Neural crest cell (in vitro differentiated cells): Measurements from ENCODE around the gene FCGR3A. TPM values are rescaled to one million over a fixed set of nuclear protein-coding genes. Genes with fewer than 3 reads are reported as not detected.

ENCODE experiments used
- DNase-seq: peaks from one replicate; pipeline ENCODE4 v3.0.0; 2021; ENCODE audit warnings: low read depth, mixed read lengths, low spot score
- H3K27ac Mint-ChIP-seq: one replicate; pipeline ENCODE4 v1.8.0; 2021; ENCODE audit warnings: mild to moderate bottlenecking, mixed read lengths; ENCODE audit not compliant: unreplicated experiment
- H3K27me3 Mint-ChIP-seq: 2 replicates; pipeline ENCODE4 v1.8.0; 2021; ENCODE audit warnings: low read depth, mild to moderate bottlenecking, mixed read lengths
- H3K36me3 Mint-ChIP-seq: 2 replicates; pipeline ENCODE4 v1.8.0; 2021; ENCODE audit warnings: low read depth, mild to moderate bottlenecking, mixed read lengths
- H3K4me1 Mint-ChIP-seq: 2 replicates; pipeline ENCODE4 v1.8.0; 2021; ENCODE audit warnings: mixed read lengths
- H3K4me3 Mint-ChIP-seq: one replicate; pipeline ENCODE4 v1.8.0; 2021; ENCODE audit warnings: mild to moderate bottlenecking, mixed read lengths
- H3K9me3 Mint-ChIP-seq: 2 replicates; pipeline ENCODE4 v1.8.0; 2021; ENCODE audit warnings: mixed read lengths
- CTCF ChIP-seq: fragments of 200-600 bp; sonication (generic); conservative IDR thresholded peaks from 2 replicates; pipeline ENCODE4 v1.5.0; 2021; ENCODE audit warnings: antibody characterized with exemption, mild to moderate bottlenecking
- total RNA-seq: library from RNA; stranded (reverse); gene quantifications from 2 replicates; pipeline ENCODE4 v1.2.1, GENCODE V29; 2021

FCGR3A gene
- total RNA-seq, 1 donor from 2014 or later: not detected

GRCh38 chr1:161494091-161494735 is 55.4 kb downstream of the FCGR3A start:
- TF ChIP-seq CTCF: no peak
- DNase-seq: no peak
- peaks cover 93% of the 10 kb centered on the region for H3K27me3 Mint-ChIP-seq
- H3K4me1 Mint-ChIP-seq: peaks cover 4% of the 10 kb centered on the region
- H3K4me3 Mint-ChIP-seq: no peak overlapping the region
- H3K36me3 Mint-ChIP-seq: no peaks in the 10 kb centered on the region
- H3K9me3 Mint-ChIP-seq: no peaks in the 10 kb centered on the region
- no peak overlapping the region for H3K27ac Mint-ChIP-seq

- peaks cover 4% of the 10 kb centered on the region for H3K4me1 Mint-ChIP-seq
- H3K27me3 Mint-ChIP-seq: peaks cover 94% of the 10 kb centered on the region
- no peak overlapping the region for H3K4me3 Mint-ChIP-seq
- no peak for DNase-seq
- H3K9me3 Mint-ChIP-seq: no peaks in the 10 kb centered on the region
- H3K36me3 Mint-ChIP-seq: no peaks in the 10 kb centered on the region
- no peak overlapping the region for H3K27ac Mint-ChIP-seq
- TF ChIP-seq CTCF: no peak
Observed at GRCh38 chr1:161492827-161493226, 56.8 kb downstream of the FCGR3A start.

Other genes starting within 250 kb of the FCGR3A start
- gene MPZ, start 239.8 kb downstream of the FCGR3A start, total RNA-seq: 50.2 and 51.3 TPM in 2 replicates
- gene SDHC, start 235.4 kb downstream of the FCGR3A start, total RNA-seq: 193 and 200 TPM in 2 replicates
- not detected in 2 replicates for gene CFAP126, start 181.9 kb downstream of the FCGR3A start, total RNA-seq
- gene FCGR2A, start 44.4 kb downstream of the FCGR3A start, total RNA-seq: not detected in 2 replicates
- not detected in 2 replicates for gene HSPA6, start 25.3 kb downstream of the FCGR3A start, total RNA-seq
- gene FCGR3B, start 81.4 kb upstream of the FCGR3A start, total RNA-seq: not detected in 2 replicates
- gene FCGR2B, start 113.3 kb upstream of the FCGR3A start, total RNA-seq: not detected in 2 replicates
- gene FCRLA, start 157.4 kb upstream of the FCGR3A start, total RNA-seq: not detected in 2 replicates
- gene FCRLB, start 171.7 kb upstream of the FCGR3A start, total RNA-seq: 0.40 and 0.43 TPM in 2 replicates
- gene DUSP12, start 200.0 kb upstream of the FCGR3A start, total RNA-seq: 39.8 and 42.0 TPM in 2 replicates
- 17.8 and 18.5 TPM in 2 replicates for gene ATF6, start 216.5 kb upstream of the FCGR3A start, total RNA-seq